Breast epithelium (tissue), 3 donors: Measurements from ENCODE around the gene MYOF.

Experiments used
- POLR2A ChIP-seq: fragments of 450-650 bp; IDR thresholded peaks from one replicate; pipeline ENCODE4 v1.6.1; 2016; ENCODE audit warnings: antibody characterized with exemption, mild to moderate bottlenecking, moderate library complexity
- POLR2AphosphoS5 ChIP-seq, 3 donors: sonication (generic); formaldehyde crosslinking; IDR thresholded peaks; one replicate each; pipeline ENCODE4 v1.6.1; 2017; ENCODE audit warnings: antibody characterized with exemption in 3 of 3
- TF ChIP-seq, protein P1 (sequence below), 3 donors: fragments of 450-650 bp; IDR thresholded peaks; one replicate each; pipeline ENCODE4 v1.5.1; 2016 to 2017; ENCODE audit warnings: antibody characterized with exemption in 3 of 3, mild to moderate bottlenecking in 3 of 3, moderate library complexity in 3 of 3

DNA sequence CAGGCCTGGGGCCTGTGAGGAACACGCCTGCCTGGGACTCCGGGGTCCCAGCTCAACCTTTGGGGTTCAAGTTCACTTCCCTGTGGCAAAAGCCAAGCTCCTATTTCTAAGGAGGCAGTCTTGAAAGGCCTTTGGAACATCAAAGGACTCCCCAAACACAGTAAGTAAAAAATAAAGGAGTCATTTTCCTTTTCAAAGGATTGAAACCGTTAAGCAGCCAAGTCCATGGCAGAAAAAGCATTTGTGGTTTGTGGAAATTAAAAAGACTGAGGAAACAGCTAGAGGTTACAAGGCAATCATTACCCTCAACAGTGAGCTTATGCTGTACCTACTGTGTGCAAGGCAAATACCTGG, 200.8 kb downstream of the MYOF start:
- TF ChIP-seq POLR2AphosphoS5 (IDR thresholded peaks at IDR 0.05) (no peak), POLR2A (no peak)
- TF ChIP-seq, protein P1, sequence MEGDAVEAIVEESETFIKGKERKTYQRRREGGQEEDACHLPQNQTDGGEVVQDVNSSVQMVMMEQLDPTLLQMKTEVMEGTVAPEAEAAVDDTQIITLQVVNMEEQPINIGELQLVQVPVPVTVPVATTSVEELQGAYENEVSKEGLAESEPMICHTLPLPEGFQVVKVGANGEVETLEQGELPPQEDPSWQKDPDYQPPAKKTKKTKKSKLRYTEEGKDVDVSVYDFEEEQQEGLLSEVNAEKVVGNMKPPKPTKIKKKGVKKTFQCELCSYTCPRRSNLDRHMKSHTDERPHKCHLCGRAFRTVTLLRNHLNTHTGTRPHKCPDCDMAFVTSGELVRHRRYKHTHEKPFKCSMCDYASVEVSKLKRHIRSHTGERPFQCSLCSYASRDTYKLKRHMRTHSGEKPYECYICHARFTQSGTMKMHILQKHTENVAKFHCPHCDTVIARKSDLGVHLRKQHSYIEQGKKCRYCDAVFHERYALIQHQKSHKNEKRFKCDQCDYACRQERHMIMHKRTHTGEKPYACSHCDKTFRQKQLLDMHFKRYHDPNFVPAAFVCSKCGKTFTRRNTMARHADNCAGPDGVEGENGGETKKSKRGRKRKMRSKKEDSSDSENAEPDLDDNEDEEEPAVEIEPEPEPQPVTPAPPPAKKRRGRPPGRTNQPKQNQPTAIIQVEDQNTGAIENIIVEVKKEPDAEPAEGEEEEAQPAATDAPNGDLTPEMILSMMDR (IDR thresholded peaks at IDR 0.05), result no peak
